H1 (cell line): ENCODE data around the gene MSI2. TPM values are rescaled to one million over a fixed set of nuclear protein-coding genes. Genes with fewer than 3 reads are reported as not detected.

Experiments used
- CTCF ChIA-PET: fragments of 300-600 bp; sonication (Branson Sonifier 250); formaldehyde crosslinking; loops from one replicate; lab custom pipeline; 2021; ENCODE audit not compliant: partially characterized antibody; lab: Charles Lee
- POLR2A ChIA-PET: fragments of 300-600 bp; sonication (Branson Sonifier 250); formaldehyde crosslinking; loops from one replicate; lab custom pipeline; 2021; ENCODE audit warnings: inconsistent platforms; ENCODE audit not compliant: partially characterized antibody; lab: Charles Lee
- DNase-seq, 2 experiments: peaks; one replicate each; pipeline versions ENCODE4 v3.0.0 to v3.0.0-alpha.2; 2010 to 2022; ENCODE audit warnings: low spot score in 2 of 2, low read depth in 1 of 2, mixed read lengths in 1 of 2
- FAIRE-seq: peaks from 2 replicates; lab custom pipeline; 2011; peaks lifted over from hg19 to GRCh38; lab: Jason Lieb, UNC
- H2AFZ ChIP-seq: 2 replicates; pipeline ENCODE4 v1.8.1; 2012; ENCODE audit warnings: low read length, inconsistent platforms
- H2AK5ac ChIP-seq: 2 replicates; pipeline ENCODE4 v1.6.1; 2013; ENCODE audit warnings: low read depth, low read length
- H2BK120ac ChIP-seq: replicated peaks from 2 replicates; pipeline ENCODE3; 2013; ENCODE audit warnings: low read depth, low read length, inconsistent platforms
- H2BK12ac ChIP-seq: 2 replicates; pipeline ENCODE4 v1.6.1; 2013; ENCODE audit warnings: low read depth, low read length
- H2BK15ac ChIP-seq: 2 replicates; pipeline ENCODE4 v1.6.1; 2013; ENCODE audit warnings: low read length
- H2BK20ac ChIP-seq: 2 replicates; pipeline ENCODE4 v1.6.1; 2013; ENCODE audit warnings: low read length
- H2BK5ac ChIP-seq: 2 replicates; pipeline ENCODE4 v1.6.1; 2013; ENCODE audit warnings: low read depth, low read length
- H3K14ac ChIP-seq: 2 replicates; pipeline ENCODE4 v1.6.1; 2013; ENCODE audit warnings: inconsistent platforms; ENCODE audit not compliant: insufficient read length
- H3K18ac ChIP-seq: 2 replicates; pipeline ENCODE4 v1.6.1; 2013; ENCODE audit warnings: low read length; ENCODE audit errors: extremely low read depth
- H3K23ac ChIP-seq: 2 replicates; pipeline ENCODE4 v1.6.1; 2013; ENCODE audit warnings: inconsistent platforms; ENCODE audit not compliant: insufficient read length
- H3K23me2 ChIP-seq: 2 replicates; pipeline ENCODE4 v1.6.1; 2013; ENCODE audit warnings: low read depth, low read length
- H3K27ac ChIP-seq: 2 replicates; pipeline ENCODE4 v1.6.1; 2011; ENCODE audit warnings: low read depth, low read length, inconsistent platforms
- H3K27me3 ChIP-seq, 4 experiments: replicated peaks in 1 of 4; 1 replicate in 1 of 4; 2 replicates in 3 of 4; pipeline versions ENCODE4 v1.6.1 to v1.8.1; 2011 to 2013; ENCODE audit warnings: low read length in 3 of 4, mild to moderate bottlenecking in 3 of 4, inconsistent platforms in 2 of 4, mixed read lengths in 2 of 4, moderate library complexity in 1 of 4; ENCODE audit not compliant: control insufficient read depth in 3 of 4, insufficient read depth in 3 of 4; ENCODE audit errors: extremely low read depth in 1 of 4
- H3K36me3 ChIP-seq, 4 experiments: 2 replicates each; pipeline versions ENCODE4 v1.6.1 to v1.8.1; 2011 to 2013; ENCODE audit warnings: mild to moderate bottlenecking in 4 of 4, low read length in 3 of 4, moderate library complexity in 2 of 4, control low read depth in 1 of 4, inconsistent platforms in 1 of 4; ENCODE audit not compliant: insufficient read depth in 4 of 4, control insufficient read depth in 2 of 4
- H3K4ac ChIP-seq: replicated peaks from 2 replicates; pipeline ENCODE3; 2013; ENCODE audit warnings: low read length, low read depth, mixed read lengths, inconsistent platforms; ENCODE audit not compliant: insufficient read length
- H3K4me1 ChIP-seq, 4 experiments: replicated peaks in 1 of 4; 1 replicate in 1 of 4; 2 replicates in 3 of 4; pipeline versions ENCODE4 v1.6.1 to v1.8.1; 2011 to 2013; ENCODE audit warnings: low read length in 3 of 4, inconsistent platforms in 2 of 4, mixed read lengths in 1 of 4; ENCODE audit not compliant: insufficient read depth in 4 of 4, control insufficient read depth in 3 of 4
- H3K4me2 ChIP-seq, 2 experiments: 2 replicates each; pipeline versions ENCODE4 v1.6.1 to v1.8.1; 2011 to 2013; ENCODE audit warnings: low read depth in 2 of 2, low read length in 2 of 2, control low read depth in 1 of 2, inconsistent platforms in 1 of 2, mild to moderate bottlenecking in 1 of 2; ENCODE audit not compliant: insufficient read depth in 1 of 2
- H3K4me3 ChIP-seq, 4 experiments: fragments of 200-600, 300-600 bp in 1 of 4; sonication (generic), shearing (Covaris generic), sonication (Bioruptor Twin) in 1 of 4; 2 replicates each; pipeline versions ENCODE4 v1.5.1 to v1.8.1; 2011 to 2016; ENCODE audit warnings: low read length in 4 of 4, low read depth in 3 of 4, control low read depth in 2 of 4, inconsistent platforms in 2 of 4, mild to moderate bottlenecking in 2 of 4, mixed read lengths in 1 of 4, moderate library complexity in 1 of 4; ENCODE audit not compliant: insufficient read depth in 2 of 4; ENCODE audit errors: extremely low read depth in 1 of 4
- H3K56ac ChIP-seq: replicated peaks from 2 replicates; pipeline ENCODE3; 2013; ENCODE audit warnings: low read depth, mild to moderate bottlenecking, mixed read lengths, low read length, inconsistent platforms; ENCODE audit not compliant: insufficient read length
- H3K79me1 ChIP-seq: 2 replicates; pipeline ENCODE4 v1.6.1; 2013; ENCODE audit warnings: low read depth, low read length, control low read depth
- H3K79me2 ChIP-seq, 2 experiments: 2 replicates each; pipeline versions ENCODE4 v1.6.1 to v1.8.1; 2012 to 2013; ENCODE audit warnings: low read length in 2 of 2, mild to moderate bottlenecking in 2 of 2, inconsistent platforms in 1 of 2; ENCODE audit not compliant: insufficient read depth in 2 of 2, control insufficient read depth in 1 of 2
- H3K9ac ChIP-seq, 4 experiments: replicated peaks in 1 of 4; 1 replicate in 1 of 4; 2 replicates in 3 of 4; pipeline versions ENCODE4 v1.6.1 to v1.8.1; 2011 to 2013; ENCODE audit warnings: low read depth in 3 of 4, low read length in 3 of 4, control low read depth in 2 of 4, mild to moderate bottlenecking in 2 of 4, moderate library complexity in 2 of 4, inconsistent platforms in 1 of 4; ENCODE audit errors: extremely low read depth in 1 of 4
- H3K9me3 ChIP-seq, 2 experiments: 2 replicates each; pipeline versions ENCODE4 v1.6.1 to v1.8.1; 2012 to 2013; ENCODE audit warnings: mild to moderate bottlenecking in 2 of 2, moderate library complexity in 2 of 2, control low read depth in 1 of 2, inconsistent platforms in 1 of 2, low read depth in 1 of 2, low read length in 1 of 2, mixed read lengths in 1 of 2; ENCODE audit not compliant: insufficient read depth in 2 of 2
- H4K20me1 ChIP-seq, 2 experiments: replicated peaks in 1 of 2; 2 replicates each; pipeline versions ENCODE3 to v1.8.1; 2011 to 2013; ENCODE audit warnings: inconsistent platforms in 2 of 2, low read length in 2 of 2, mild to moderate bottlenecking in 1 of 2; ENCODE audit not compliant: insufficient read depth in 2 of 2, control insufficient read depth in 1 of 2
- H4K5ac ChIP-seq: 2 replicates; pipeline ENCODE4 v1.6.1; 2013; ENCODE audit warnings: low read length, low read depth, mixed read lengths, inconsistent platforms; ENCODE audit not compliant: insufficient read length
- H4K8ac ChIP-seq: 2 replicates; pipeline ENCODE4 v1.8.0; 2013; ENCODE audit warnings: mild to moderate bottlenecking, moderate library complexity, low read length, inconsistent platforms; ENCODE audit not compliant: insufficient read depth; ENCODE audit errors: extremely low read depth
- H4K91ac ChIP-seq: replicated peaks from 2 replicates; pipeline ENCODE3; 2013; ENCODE audit warnings: low read length, mixed read lengths, inconsistent platforms; ENCODE audit not compliant: insufficient read length
- ASH2L ChIP-seq: fragments of 200-600, 300-600 bp; sonication (generic); IDR thresholded peaks from one replicate; pipeline ENCODE4 v1.7.1; 2017; ENCODE audit warnings: low read length
- CBX8 ChIP-seq: fragments of 300-800, 300-1000 bp; sonication (generic); IDR thresholded peaks from 2 replicates; pipeline ENCODE4 v1.7.1; 2016; ENCODE audit warnings: low read depth, low read length, borderline replicate concordance
- CREB1 ChIP-seq: IDR thresholded peaks from 2 replicates; pipeline ENCODE4 v1.6.1; 2012; ENCODE audit warnings: inconsistent platforms
- CTBP2 ChIP-seq: IDR thresholded peaks from 2 replicates; pipeline ENCODE4 v1.7.0; 2011; ENCODE audit warnings: borderline replicate concordance, mild to moderate bottlenecking, moderate library complexity, mixed read lengths, low read length; ENCODE audit not compliant: insufficient read depth, insufficient read length
- HDAC2 ChIP-seq, 2 experiments: fragments of 300-600 bp in 1 of 2; sonication (generic) in 1 of 2; IDR thresholded peaks; 2 replicates each; pipeline ENCODE4 v1.6.1; 2011 to 2012; ENCODE audit warnings: low read depth in 2 of 2, low read length in 2 of 2, mild to moderate bottlenecking in 2 of 2, moderate library complexity in 2 of 2, borderline replicate concordance in 1 of 2, inconsistent platforms in 1 of 2
- HDAC6 ChIP-seq: IDR thresholded peaks from one replicate; pipeline ENCODE4 v1.7.1; 2012; ENCODE audit warnings: low read depth, mild to moderate bottlenecking, inconsistent platforms, low read length, moderate library complexity
- JUND ChIP-seq: IDR thresholded peaks from 2 replicates; pipeline ENCODE4 v1.6.1; 2011; ENCODE audit warnings: mild to moderate bottlenecking, improper control_type of control experiment, low read length
- SAP30 ChIP-seq: fragments of 300-600 bp; sonication (generic); IDR thresholded peaks from 2 replicates; pipeline ENCODE4 v1.7.1; 2012; ENCODE audit warnings: low read length, moderate library complexity, mild to moderate bottlenecking, inconsistent platforms; ENCODE audit not compliant: insufficient read depth, insufficient replicate concordance
- TAF7 ChIP-seq: optimal IDR thresholded peaks from 2 replicates; pipeline ENCODE3; 2011; ENCODE audit warnings: low read depth, mild to moderate bottlenecking, inconsistent platforms, low read length, moderate library complexity, borderline replicate concordance
- TEAD4 ChIP-seq: IDR thresholded peaks from 2 replicates; pipeline ENCODE4 v1.6.1; 2012; ENCODE audit warnings: low read depth, low read length, inconsistent platforms, mixed read lengths
- ZNF274 ChIP-seq: IDR thresholded peaks from 2 replicates; pipeline ENCODE4 v1.7.0; 2012; ENCODE audit warnings: low read length, borderline replicate concordance; ENCODE audit errors: extremely low read depth
- WGBS, 2 experiments: shearing (Covaris generic) in 1 of 2; methylation state at CpG; one replicate each; pipeline versions ENCODE4 v1.1.6 to v1.1.7; 2013 to 2015; ENCODE audit warnings: low lambda C conversion rate in 2 of 2, mixed read lengths in 2 of 2, inconsistent platforms in 1 of 2, low coverage in 1 of 2, missing lambda C conversion rate in 1 of 2; ENCODE audit not compliant: insufficient replicate concordance in 2 of 2, insufficient coverage in 1 of 2, insufficient read length in 1 of 2; ENCODE audit errors: extremely low coverage in 1 of 2, missing lambda C conversion rate in 1 of 2; 5-methylcytosine and 5-hydroxymethylcytosine counted together
- polyA plus RNA-seq, 7 experiments: library from polyadenylated mRNA; depleted of rRNA in 3 of 7; stranded (reverse) in 5 of 7; unstranded in 2 of 7; fragments of >200 nt in 5 of 7; fragments of 200-250 nt in 2 of 7; gene quantifications; 1 replicate in 5 of 7; 2 replicates in 1 of 7; 4 replicates in 1 of 7; pipeline versions ENCODE4 v1.2.1 to v1.2.3, GENCODE V29; 2011 to 2013; ENCODE audit warnings: missing spikeins in 2 of 7, mixed read lengths in 2 of 7
- total RNA-seq: library from RNA; stranded (reverse); fragmentation: NEBNext Ultra II Directional; extraction: Animal tissue kit (Norgen Biotek cat#: 25700); gene quantifications from 2 replicates; pipeline ENCODE4 v1.2.1, GENCODE V29; 2021
- TF ChIP-seq, protein P1 (sequence below), 3 experiments: IDR thresholded peaks; 1 replicate in 2 of 3; 2 replicates in 1 of 3; pipeline versions ENCODE4 v1.5.1 to v1.6.1; 2011; ENCODE audit warnings: low read length in 3 of 3, mild to moderate bottlenecking in 3 of 3, inconsistent platforms in 2 of 3, low read depth in 1 of 3, moderate library complexity in 1 of 3; ENCODE audit not compliant: insufficient read depth in 1 of 3; ENCODE audit errors: control extremely low read depth in 1 of 3

The MSI2 gene
- total and polyA plus RNA-seq, 2 of the 8 experiments (the other 6 are each of a cell fraction or from before 2014, with no cell fraction given) = 36.7 to 80.6 TPM

GRCh38 chr17:57637666-57638010 is 381.3 kb downstream of the MSI2 start:
- Histone ChIP-seq H4K5ac (no peak overlapping the region), H3K9ac (no peak overlapping the region), H4K8ac (no peak overlapping the region), H3K23ac (no peak overlapping the region), H2BK15ac (no peak overlapping the region), H4K91ac (no peak overlapping the region), H2AK5ac (no peak overlapping the region), H2BK12ac (no peak overlapping the region), H3K56ac (no peak overlapping the region), H3K14ac (no peak overlapping the region), H3K4me2 (no peak overlapping the region), H3K27me3 (no peaks in the 10 kb centered on the region), H3K9me3 (no peaks in the 10 kb centered on the region), H3K4me3 (no peak overlapping the region), H3K79me1 (no peaks in the 10 kb centered on the region), H2AFZ (no peak overlapping the region), H3K36me3 (no peaks in the 10 kb centered on the region), H3K27ac (no peak overlapping the region), H2BK120ac (no peak overlapping the region), H2BK5ac (no peak overlapping the region), H3K18ac (no peak overlapping the region), H3K79me2 (no peaks in the 10 kb centered on the region), H3K4me1 (peaks cover 0 to 5% (median 4%) of the 10 kb centered on the region in 4 experiments; a peak in 4 of 7 replicates), H4K20me1 (peaks cover 2% of the 10 kb centered on the region in 2 experiments), H3K4ac (no peak overlapping the region), H3K23me2 (no peaks in the 10 kb centered on the region), H2BK20ac (no peak overlapping the region)
- CTCF ChIA-PET = interaction anchor here (1.3 to 3.2 kb wide), 8 partner anchors 11 to 64 kb away, joined by 3 to 18 read pairs (median 6); no protein-coding TSS in a partner anchor
- no peak for FAIRE-seq
- 79% methylated on average over 6 of the region's 6 CpGs; no CpG with 5 or more reads in 1 of the 2 experiments for WGBS, 2 experiments
- POLR2A ChIA-PET = no interaction called here
- no peak for DNase-seq
- TF ChIP-seq ASH2L (no peak), JUND (no peak), TEAD4 (no peak), CBX8 (no peak), SAP30 (no peak), TAF7 (no peak), HDAC6 (no peak), ZNF274 (no peak), CTBP2 (no peak), CREB1 (no peak), HDAC2 (IDR thresholded peaks at IDR 0.05; ENCODE audit: borderline replicate concordance in 1 of 2, low read depth in 2 of 2, low read length in 2 of 2) (no peak)
- TF ChIP-seq, protein P1, sequence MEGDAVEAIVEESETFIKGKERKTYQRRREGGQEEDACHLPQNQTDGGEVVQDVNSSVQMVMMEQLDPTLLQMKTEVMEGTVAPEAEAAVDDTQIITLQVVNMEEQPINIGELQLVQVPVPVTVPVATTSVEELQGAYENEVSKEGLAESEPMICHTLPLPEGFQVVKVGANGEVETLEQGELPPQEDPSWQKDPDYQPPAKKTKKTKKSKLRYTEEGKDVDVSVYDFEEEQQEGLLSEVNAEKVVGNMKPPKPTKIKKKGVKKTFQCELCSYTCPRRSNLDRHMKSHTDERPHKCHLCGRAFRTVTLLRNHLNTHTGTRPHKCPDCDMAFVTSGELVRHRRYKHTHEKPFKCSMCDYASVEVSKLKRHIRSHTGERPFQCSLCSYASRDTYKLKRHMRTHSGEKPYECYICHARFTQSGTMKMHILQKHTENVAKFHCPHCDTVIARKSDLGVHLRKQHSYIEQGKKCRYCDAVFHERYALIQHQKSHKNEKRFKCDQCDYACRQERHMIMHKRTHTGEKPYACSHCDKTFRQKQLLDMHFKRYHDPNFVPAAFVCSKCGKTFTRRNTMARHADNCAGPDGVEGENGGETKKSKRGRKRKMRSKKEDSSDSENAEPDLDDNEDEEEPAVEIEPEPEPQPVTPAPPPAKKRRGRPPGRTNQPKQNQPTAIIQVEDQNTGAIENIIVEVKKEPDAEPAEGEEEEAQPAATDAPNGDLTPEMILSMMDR (IDR thresholded peaks at IDR 0.05; ENCODE audit: control extremely low read depth in 1 of 3, insufficient read depth in 1 of 3, low read depth in 1 of 3, low read length in 3 of 3) = no peak
